Right ventricle myocardium inferior (tissue), 1 donor: ENCODE measurements around the gene NR6A1. TPM values are rescaled to one million over a fixed set of nuclear protein-coding genes. Genes with fewer than 3 reads are reported as not detected.
A peak's percentile ranks its signal among the peaks of the same experiment; 100 is the strongest.

Experiments
- ATAC-seq: fragments of 200-7000 bp; cut with Tn5 transposase; one replicate; pipeline ENCODE4 v1.9.1; 2020; ENCODE audit warnings: mild to moderate bottlenecking, moderate library complexity
- DNase-seq: peaks from one replicate; pipeline ENCODE4 v3.0.0; 2021; ENCODE audit errors: missing footprints
- intact Hi-C: fragments of 100-400 bp; cut with DNase I; formaldehyde crosslinking; loops from one replicate; pipeline ENCODE4 v1.11.0; 2022
- total RNA-seq: library from RNA; stranded (reverse); fragmentation: NEBNext Ultra II Directional; extraction: Animal tissue kit (Norgen Biotek cat#: 25700); gene quantifications from one replicate; pipeline ENCODE4 v1.2.1, GENCODE V29; 2021
- donor health status: DM: no; HTN: yes; CAD: no; lungs with severe emphysema.

The NR6A1 gene
- total RNA-seq, 1 donor from 2014 or later = 1.2 TPM

DNA sequence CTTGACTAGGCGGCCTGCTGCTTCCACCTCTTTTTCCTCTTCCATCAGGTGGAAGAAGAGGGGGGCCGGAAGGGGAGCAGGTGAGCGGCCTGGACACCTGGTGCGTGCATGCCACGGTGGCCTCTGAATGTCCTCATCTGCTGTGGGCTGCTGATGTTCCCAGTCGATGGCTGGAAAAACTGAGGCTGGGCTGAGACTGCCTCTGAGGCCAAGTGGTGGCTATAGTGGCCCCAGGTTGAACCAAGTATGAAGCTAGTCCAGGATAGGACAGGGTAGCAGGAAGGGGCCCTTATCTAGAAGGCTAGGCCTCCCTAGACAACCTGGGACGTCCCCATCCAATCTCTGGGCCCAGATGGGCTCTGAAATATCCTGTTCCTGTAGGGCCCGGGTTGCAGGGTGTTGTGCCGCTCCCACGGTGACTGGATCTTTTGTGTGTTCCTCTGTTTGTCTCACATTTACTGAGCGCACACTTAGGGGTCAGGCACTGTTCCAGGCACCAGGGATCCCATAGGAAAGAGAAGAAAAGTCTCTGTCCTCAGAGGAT lies 263.2 kb downstream of the NR6A1 start:
- ATAC-seq = no peak
- intact Hi-C loops = no loop called here
- DNase-seq = no peak

- ATAC-seq (peak; percentile 37), DNase-seq (no peak)
- intact Hi-C loops = no loop called here
Observed at GRCh38 chr9:124506931-124507879, 263.9 kb downstream of the NR6A1 start, which contains the start of gene NR5A1. Gene NR5A1 (minus strand): TSS chr9:124507399. CDS start chr9:124503395, 4,004 bp downstream.

DNA sequence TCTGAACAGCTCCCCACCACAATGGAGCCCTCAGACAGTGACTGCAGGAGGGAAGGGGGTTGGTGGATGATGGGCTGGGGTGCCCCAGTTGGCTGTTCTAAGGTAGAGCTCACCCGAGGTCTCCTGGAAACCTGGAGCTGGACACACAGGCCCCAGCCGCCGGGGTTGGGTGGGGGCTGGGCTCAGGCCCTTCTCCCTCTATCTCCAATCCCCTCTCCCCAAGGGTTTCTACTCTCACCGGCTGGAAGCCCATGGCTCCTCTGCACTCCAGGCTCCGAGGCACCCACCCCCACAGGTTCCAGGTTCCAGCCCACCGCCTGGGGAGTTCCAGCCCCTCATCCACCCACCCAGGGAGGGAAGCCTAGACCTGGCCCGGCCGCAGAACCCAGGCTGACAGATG lies 264.7 kb downstream of the NR6A1 start:
- ATAC-seq = no peak
- intact Hi-C loops = no loop called here
- no peak for DNase-seq

DNA sequence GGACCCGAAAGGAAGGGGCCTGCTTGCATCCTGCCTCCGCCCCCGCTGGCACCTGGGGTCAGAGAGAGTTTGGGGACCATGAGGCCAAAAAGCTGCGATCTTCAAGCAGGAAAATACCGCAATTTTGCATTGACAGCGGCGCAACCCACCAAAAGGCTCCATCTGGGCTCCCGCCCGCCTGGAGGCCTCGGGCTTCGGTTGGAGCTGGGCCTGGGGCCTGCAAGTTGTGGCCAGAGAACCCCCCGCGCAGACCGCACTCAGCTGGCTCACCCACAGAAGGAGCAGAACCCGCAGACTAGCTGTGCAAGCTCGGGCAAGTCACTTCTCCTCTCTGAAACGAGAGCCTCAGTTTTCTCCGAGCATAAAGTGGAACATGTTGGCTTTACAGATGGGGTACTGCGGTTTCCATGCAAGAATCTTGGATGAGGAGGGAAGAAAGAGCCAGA lies 265.2 kb downstream of the NR6A1 start:
- DNase-seq = peak; percentile 44
- intact Hi-C loops = no loop called here
- no peak for ATAC-seq

DNA sequence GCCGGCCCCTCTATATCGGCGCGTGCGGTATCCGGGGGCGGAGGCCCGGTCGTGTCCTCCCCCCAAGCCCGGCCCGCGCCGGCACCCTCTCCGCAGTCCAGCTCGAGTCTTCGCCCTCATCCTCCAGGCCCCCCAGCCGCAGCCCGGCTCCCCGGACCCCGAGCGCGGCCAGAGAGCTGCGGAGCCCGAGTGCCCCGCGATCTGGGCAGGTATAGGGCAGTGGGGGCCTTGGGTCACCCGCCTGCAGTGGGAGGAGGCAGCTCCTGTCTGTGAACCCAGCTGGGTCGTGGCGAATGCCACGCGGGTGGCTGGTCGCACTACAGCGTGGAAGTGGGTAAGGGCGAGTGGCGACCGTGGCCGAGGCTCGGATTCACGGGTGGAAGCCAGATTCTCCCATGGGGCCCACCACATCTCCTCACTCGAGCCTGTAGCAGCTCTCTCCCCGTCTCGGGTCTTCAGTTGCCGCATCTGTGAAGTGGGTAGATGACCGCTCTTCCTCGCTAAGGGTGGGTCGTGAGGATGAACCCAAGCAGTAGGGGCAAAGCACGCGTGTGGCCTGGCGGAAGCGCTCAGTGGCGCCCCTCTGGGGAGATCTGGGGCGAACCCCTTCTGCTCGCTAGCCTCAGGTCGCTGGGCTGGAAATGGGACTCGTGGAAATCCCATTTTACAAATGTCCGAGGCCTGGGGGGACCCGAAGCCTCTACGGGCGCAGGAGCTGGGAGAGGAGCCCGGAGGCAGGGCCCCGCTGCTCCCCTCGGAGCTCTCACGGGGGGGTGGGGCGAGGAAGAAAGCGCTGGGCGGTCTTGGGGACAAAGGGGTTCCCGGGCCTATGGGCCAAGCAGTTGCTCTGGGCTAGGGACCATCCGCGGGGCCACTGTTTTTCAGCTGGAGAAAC lies 265.9 kb downstream of the NR6A1 start:
- peak; percentile 31 for DNase-seq
- no peak for ATAC-seq
- intact Hi-C loops = no loop called here

DNA sequence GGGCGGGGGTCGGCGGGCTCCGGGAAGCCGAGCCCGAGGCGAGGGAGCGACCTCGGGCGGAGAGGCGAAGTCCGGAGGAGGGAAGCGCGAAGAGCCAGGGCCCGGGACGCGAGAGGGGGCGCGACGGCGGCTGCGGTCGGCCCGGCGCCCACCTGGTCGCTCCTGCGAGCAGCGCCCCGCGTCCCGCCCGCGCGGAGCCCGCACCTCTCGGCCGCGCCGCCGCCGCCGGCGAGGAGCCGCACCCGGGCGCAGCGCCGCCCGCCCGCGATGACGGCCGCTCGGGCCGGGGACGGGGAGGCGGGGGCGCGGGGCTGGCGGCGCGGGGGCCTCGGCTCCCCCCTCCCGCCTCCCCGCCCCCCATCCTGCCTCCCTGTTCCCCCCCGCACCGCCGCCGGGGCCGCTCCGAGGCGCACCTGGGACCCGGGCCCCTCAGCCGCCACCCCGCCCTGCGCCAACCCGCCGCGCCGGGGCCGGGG lies 266.5 kb downstream of the NR6A1 start:
- intact Hi-C loops = no loop called here
- ATAC-seq (no peak), DNase-seq (peak; percentile 58)

- intact Hi-C loops = no loop called here
- peak; percentile 40 for DNase-seq
- no peak for ATAC-seq
Observed at GRCh38 chr9:124503713-124504529, 267.2 kb downstream of the NR6A1 start.

GRCh38 chr9:124502711-124503702 lies 268.1 kb downstream of the NR6A1 start:
- intact Hi-C loops = no loop called here
- DNase-seq (no peak), ATAC-seq (no peak)

DNA sequence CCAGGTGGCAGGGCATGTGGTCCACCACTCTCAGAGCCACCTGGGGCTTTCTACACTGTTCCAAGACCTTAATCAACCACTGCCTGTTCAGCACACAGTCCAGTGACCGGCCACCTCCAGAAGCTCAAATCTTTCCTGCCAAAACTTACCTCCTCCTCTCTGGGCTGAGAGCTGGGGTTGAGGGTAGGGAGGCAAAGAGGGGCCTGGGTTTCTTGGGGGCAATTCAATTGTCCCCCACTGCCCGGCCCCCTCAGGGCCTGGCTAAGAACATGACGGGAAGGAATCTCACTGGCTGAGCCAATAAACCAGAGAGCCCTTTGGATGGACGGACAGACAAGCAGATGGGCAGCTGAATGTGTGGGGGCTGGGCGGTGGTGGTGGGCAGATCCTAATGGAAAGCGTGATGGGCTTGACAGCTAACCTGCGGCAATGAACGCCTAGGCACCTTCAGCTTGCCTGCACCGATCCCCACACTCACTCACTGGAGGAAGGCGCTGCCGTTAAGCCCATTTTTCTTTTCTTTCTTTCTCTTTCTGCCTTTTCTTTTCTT lies 269.3 kb downstream of the NR6A1 start:
- intact Hi-C loops = no loop called here
- DNase-seq = peak; percentile 49
- ATAC-seq = no peak

- ATAC-seq (no peak), DNase-seq (peak; percentile 35)
- intact Hi-C loops = no loop called here
Observed at GRCh38 chr9:124500796-124501611, 270.1 kb downstream of the NR6A1 start.

GRCh38 chr9:124500028-124500795 lies 270.9 kb downstream of the NR6A1 start:
- ATAC-seq = no peak
- DNase-seq = peak; percentile 72
- intact Hi-C loops = no loop called here

DNA sequence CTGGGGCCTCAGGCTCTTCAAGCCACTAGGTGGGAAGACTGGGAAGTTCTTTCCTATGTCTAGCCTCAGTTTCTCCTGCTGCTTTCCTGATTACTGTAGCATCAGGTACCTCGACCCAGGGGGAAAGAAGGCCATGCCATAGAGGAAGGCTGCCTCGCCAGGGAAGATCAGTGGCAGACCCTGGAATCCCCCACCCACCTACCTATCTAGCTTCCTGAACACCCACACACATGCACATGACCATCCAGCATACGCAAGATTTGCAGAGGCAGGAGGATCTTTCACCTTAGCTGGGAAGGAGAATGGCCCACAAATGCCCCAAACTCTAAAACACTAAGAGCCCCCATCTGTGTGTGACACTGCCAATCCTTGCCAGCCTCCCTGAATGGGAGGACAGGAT lies 271.9 kb downstream of the NR6A1 start:
- DNase-seq (no peak), ATAC-seq (no peak)
- intact Hi-C loops = no loop called here

GRCh38 chr9:124498499-124499146 lies 272.5 kb downstream of the NR6A1 start:
- intact Hi-C loops = no loop called here
- ATAC-seq = no peak
- DNase-seq = peak; percentile 47

DNA sequence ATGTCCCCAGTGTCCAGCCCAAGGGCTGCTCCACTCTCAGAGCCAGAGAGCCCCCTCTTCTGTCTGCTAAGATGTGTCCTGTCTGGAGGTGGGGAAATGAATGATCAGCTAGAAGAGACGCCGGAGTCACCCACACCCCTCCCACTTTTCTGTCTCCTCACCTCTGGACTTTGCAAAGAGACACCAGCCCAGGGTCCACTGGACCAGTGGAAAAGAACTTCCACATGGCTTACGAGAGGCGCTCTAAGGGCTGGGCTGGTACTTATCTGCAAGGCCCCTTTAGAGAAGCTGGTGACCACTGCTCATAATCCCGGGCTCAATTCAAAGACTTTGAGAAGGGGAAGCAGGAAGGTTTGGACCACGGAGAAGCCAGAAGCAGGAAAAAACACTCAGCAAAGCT lies 273.1 kb downstream of the NR6A1 start:
- ATAC-seq (no peak), DNase-seq (peak; percentile 33)
- intact Hi-C loops = no loop called here

DNA sequence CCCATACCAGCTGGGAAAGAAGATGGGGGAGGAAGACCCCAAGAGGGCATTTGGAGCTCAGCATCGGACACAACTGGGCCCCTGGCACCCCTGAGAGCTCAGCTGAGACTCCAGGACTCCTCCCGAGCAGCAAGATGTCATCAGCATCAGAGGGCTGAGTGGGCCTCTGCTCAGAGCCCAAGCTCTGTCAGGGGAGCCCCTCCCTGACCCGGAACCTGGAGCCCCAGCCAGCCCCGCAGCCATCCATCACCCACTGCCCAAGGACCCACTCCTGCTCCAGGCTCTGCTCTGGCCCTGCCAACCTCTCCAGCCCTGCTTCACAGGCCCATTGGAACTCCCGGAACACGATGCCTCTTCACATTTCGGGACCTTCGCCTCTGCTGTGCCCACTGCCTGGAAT lies 273.7 kb downstream of the NR6A1 start:
- intact Hi-C loops = no loop called here
- peak; percentile 22 for DNase-seq
- ATAC-seq = no peak
